B cell (primary cell): ENCODE measurements around the gene CASS4. TPM values are rescaled to one million over a fixed set of nuclear protein-coding genes. Genes with fewer than 3 reads are reported as not detected.

Experiments used
- ATAC-seq: fragments of 200-7000 bp; cut with Tn5 transposase; one replicate; pipeline ENCODE4 v1.10.0; 2021; ENCODE audit warnings: low read depth, mild to moderate bottlenecking, moderate number of reproducible peaks, moderate library complexity
- CTCF ChIA-PET: fragments of 350-600 bp; sonication (Branson Sonifier 250); formaldehyde crosslinking; loops from one replicate; lab custom pipeline; 2021; ENCODE audit warnings: antibody characterized with exemption, inconsistent platforms; lab: Charles Lee
- POLR2A ChIA-PET: fragments of 350-600 bp; sonication (Branson Sonifier 250); formaldehyde crosslinking; loops from one replicate; lab custom pipeline; 2021; ENCODE audit warnings: antibody characterized with exemption; lab: Charles Lee
- DNase-seq: peaks from one replicate; pipeline ENCODE4 v3.0.0; 2013
- H2AFZ ChIP-seq: 2 replicates; pipeline ENCODE4 v1.6.1; 2012; ENCODE audit warnings: mild to moderate bottlenecking, low read depth, low read length; ENCODE audit not compliant: insufficient read depth, poor library complexity, severe bottlenecking
- H3K27ac ChIP-seq, 2 donors: 1 replicate in 1 of 2; 2 replicates in 1 of 2; pipeline ENCODE4 v1.5.1; 2012 to 2013; ENCODE audit warnings: low read length in 2 of 2, mild to moderate bottlenecking in 2 of 2, moderate library complexity in 1 of 2
- H3K27me3 ChIP-seq, 4 experiments: fragments of 200-600 bp in 1 of 4; sonication (generic) in 1 of 4; replicated peaks in 1 of 4; 1 replicate in 2 of 4; 2 replicates in 2 of 4; pipeline versions ENCODE4 v1.6.1 to v1.7.0; 2013 to 2016; ENCODE audit warnings: low read length in 3 of 4, mild to moderate bottlenecking in 2 of 4, mixed read lengths in 1 of 4, moderate library complexity in 1 of 4; ENCODE audit not compliant: insufficient read depth in 4 of 4, control insufficient read depth in 3 of 4; ENCODE audit errors: control extremely low read depth in 1 of 4
- H3K36me3 ChIP-seq, 2 experiments: replicated peaks in 1 of 2; 1 replicate in 1 of 2; 2 replicates in 1 of 2; pipeline versions ENCODE4 v1.6.1 to v1.7.1; 2013; ENCODE audit warnings: low read length in 1 of 2; ENCODE audit not compliant: insufficient read depth in 2 of 2, control insufficient read depth in 1 of 2; ENCODE audit errors: control extremely low read depth in 1 of 2, extremely low read depth in 1 of 2
- H3K4me1 ChIP-seq, 2 donors: fragments of 200-600 bp in 1 of 2; sonication (generic) in 1 of 2; 1 replicate in 1 of 2; 2 replicates in 1 of 2; pipeline versions ENCODE4 v1.5.1 to v1.6.1; 2013 to 2017; ENCODE audit warnings: low read length in 2 of 2; ENCODE audit not compliant: control insufficient read depth in 2 of 2, insufficient read depth in 2 of 2
- H3K4me2 ChIP-seq: replicated peaks from 2 replicates; pipeline ENCODE3; 2012; ENCODE audit warnings: mild to moderate bottlenecking, low read depth, low read length; ENCODE audit not compliant: poor library complexity, severe bottlenecking
- H3K4me3 ChIP-seq, 5 experiments: fragments of 200-600 bp in 1 of 5; sonication (generic) in 1 of 5; 1 replicate in 3 of 5; 2 replicates in 2 of 5; pipeline versions ENCODE4 v1.5.1 to v1.7.0; 2011 to 2016; ENCODE audit warnings: low read length in 4 of 5, mild to moderate bottlenecking in 4 of 5, low read depth in 2 of 5, control low read depth in 1 of 5, moderate library complexity in 1 of 5; ENCODE audit not compliant: insufficient read depth in 1 of 5; ENCODE audit errors: control extremely low read depth in 1 of 5, extremely low read depth in 1 of 5
- H3K79me2 ChIP-seq: fragments of 200-600 bp; sonication (generic); one replicate; pipeline ENCODE4 v1.6.0; 2016; ENCODE audit warnings: low read length; ENCODE audit not compliant: control insufficient read depth, insufficient read depth
- H3K9ac ChIP-seq: fragments of 200-600 bp; sonication (generic); 2 replicates; pipeline ENCODE4 v1.6.1; 2017; ENCODE audit warnings: mild to moderate bottlenecking, low read length, moderate library complexity
- H3K9me3 ChIP-seq, 3 donors: one replicate each; pipeline versions ENCODE4 v1.6.1 to v1.7.1; 2013; ENCODE audit warnings: low read length in 2 of 3; ENCODE audit not compliant: control insufficient read depth in 2 of 3, insufficient read depth in 1 of 3; ENCODE audit errors: control extremely low read depth in 1 of 3
- H4K20me1 ChIP-seq: 2 replicates; pipeline ENCODE4 v1.6.0; 2012; ENCODE audit warnings: mild to moderate bottlenecking, low read length; ENCODE audit not compliant: insufficient read depth, control insufficient read depth, poor library complexity, severe bottlenecking
- H3K27ac Mint-ChIP-seq: one replicate; pipeline ENCODE4 v1.8.0; 2021; ENCODE audit warnings: mixed read lengths
- H3K27me3 Mint-ChIP-seq: one replicate; pipeline ENCODE4 v1.8.0; 2021; ENCODE audit warnings: mixed read lengths
- H3K4me1 Mint-ChIP-seq: one replicate; pipeline ENCODE4 v1.8.0; 2021; ENCODE audit warnings: mixed read lengths
- H3K4me3 Mint-ChIP-seq: one replicate; pipeline ENCODE4 v1.8.0; 2021; ENCODE audit warnings: mixed read lengths
- H3K9me3 Mint-ChIP-seq: one replicate; pipeline ENCODE4 v1.8.0; 2022; ENCODE audit warnings: mixed read lengths; ENCODE audit not compliant: insufficient read depth
- CTCF ChIP-seq: fragments of 200-600 bp; IDR thresholded peaks from one replicate; pipeline ENCODE4 v1.8.0; 2022; ENCODE audit warnings: antibody characterized with exemption, mild to moderate bottlenecking
- EZH2 ChIP-seq: IDR thresholded peaks from 2 replicates; pipeline ENCODE4 v1.6.1; 2012; ENCODE audit warnings: borderline replicate concordance, low read depth, mild to moderate bottlenecking, moderate library complexity, low read length; ENCODE audit not compliant: insufficient read depth, poor library complexity, severe bottlenecking
- WGBS: methylation state at CpG from one replicate; pipeline ENCODE4 v1.1.5; 2013; ENCODE audit warnings: missing lambda C conversion rate; ENCODE audit not compliant: insufficient coverage; 5-methylcytosine and 5-hydroxymethylcytosine counted together
- intact Hi-C: fragments of 100-400 bp; cut with micrococcal nuclease; formaldehyde crosslinking; loops from one replicate; pipeline ENCODE4 v1.10.0; 2022
- polyA plus RNA-seq: library from polyadenylated mRNA; depleted of rRNA; stranded (reverse); fragments of >200 nt; gene quantifications from 2 replicates; pipeline ENCODE4 v1.2.3, GENCODE V29; 2012
- total RNA-seq, 2 donors: library from RNA; stranded (reverse); fragments of 120-200 nt in 1 of 2; gene quantifications; 1 replicate in 1 of 2; 2 replicates in 1 of 2; pipeline versions ENCODE4 v1.2.3 to v1.2.4, GENCODE V29; 2013 to 2022

The CASS4 gene
- total and polyA plus RNA-seq, 2 donors (not counting 1 experiment from before 2014, with no cell fraction given), result 0.42 to 0.45 TPM

- no peak overlapping the region for H3K4me3 ChIP-seq
- H3K9me3 ChIP-seq, result peaks cover 0 to 3% (median 0%) of the 10 kb centered on the region in 3 donors
- H3K4me1 ChIP-seq, result peaks cover 12 to 15% of the 10 kb centered on the region in 2 donors
- intact Hi-C loops, result no loop called here
- CTCF ChIA-PET, result no interaction called here
- no peak overlapping the region for H3K4me3 Mint-ChIP-seq
- POLR2A ChIA-PET, result no interaction called here
- H3K36me3 ChIP-seq, result no peaks in the 10 kb centered on the region
- no peaks in the 10 kb centered on the region for H3K79me2 ChIP-seq
- H3K4me1 Mint-ChIP-seq, result peaks cover 19% of the 10 kb centered on the region
- no peaks in the 10 kb centered on the region for H3K27me3 ChIP-seq
- no peaks in the 10 kb centered on the region for H3K9me3 Mint-ChIP-seq
- H3K4me2 ChIP-seq, result no peak overlapping the region
- DNase-seq (no peak), ATAC-seq (no peak)
- no peak overlapping the region for H3K27ac Mint-ChIP-seq
- H3K9ac ChIP-seq, result no peak overlapping the region
- H2AFZ ChIP-seq, result peak overlapping the region; percentile 40
- TF ChIP-seq EZH2, result no peak
- 79% methylated on average over 13 of the region's 17 CpGs for WGBS
- H4K20me1 ChIP-seq, result no peaks in the 10 kb centered on the region
- no peaks in the 10 kb centered on the region for H3K27me3 Mint-ChIP-seq
- H3K27ac ChIP-seq, result no peak overlapping the region
Observed at GRCh38 chr20:56442389-56443365, 30.6 kb downstream of the CASS4 start.

- H3K9ac ChIP-seq, result no peak overlapping the region
- peaks cover 12 to 15% of the 10 kb centered on the region in 2 donors for H3K4me1 ChIP-seq
- peaks cover 0 to 3% (median 0%) of the 10 kb centered on the region in 3 donors for H3K9me3 ChIP-seq
- CTCF ChIA-PET, result no interaction called here
- no peaks in the 10 kb centered on the region for H3K27me3 ChIP-seq
- no peak overlapping the region for H2AFZ ChIP-seq
- DNase-seq (no peak), ATAC-seq (no peak)
- H4K20me1 ChIP-seq, result no peaks in the 10 kb centered on the region
- Mint-ChIP-seq H3K4me3 (no peak overlapping the region), H3K4me1 (peaks cover 19% of the 10 kb centered on the region), H3K9me3 (no peaks in the 10 kb centered on the region), H3K27ac (no peak overlapping the region), H3K27me3 (no peaks in the 10 kb centered on the region)
- intact Hi-C loops, result no loop called here
- H3K4me2 ChIP-seq, result no peak overlapping the region
- no peak overlapping the region for H3K4me3 ChIP-seq
- TF ChIP-seq CTCF, result no peak
- TF ChIP-seq EZH2, result no peak
- POLR2A ChIA-PET, result no interaction called here
- H3K36me3 ChIP-seq, result no peaks in the 10 kb centered on the region
- H3K27ac ChIP-seq, result no peak overlapping the region
- H3K79me2 ChIP-seq, result no peaks in the 10 kb centered on the region
- WGBS, result 97% methylated on average over 24 of the region's 27 CpGs
Observed at GRCh38 chr20:56443654-56444540, 31.8 kb downstream of the CASS4 start.
